ENCODE data around the gene GRWD1.
"Not testable (repeated sequence)": the region's sequence is repeated elsewhere in the genome, so short reads cannot be mapped to it uniquely, and the experiment has no call there.

GRWD1 gene

DNA sequence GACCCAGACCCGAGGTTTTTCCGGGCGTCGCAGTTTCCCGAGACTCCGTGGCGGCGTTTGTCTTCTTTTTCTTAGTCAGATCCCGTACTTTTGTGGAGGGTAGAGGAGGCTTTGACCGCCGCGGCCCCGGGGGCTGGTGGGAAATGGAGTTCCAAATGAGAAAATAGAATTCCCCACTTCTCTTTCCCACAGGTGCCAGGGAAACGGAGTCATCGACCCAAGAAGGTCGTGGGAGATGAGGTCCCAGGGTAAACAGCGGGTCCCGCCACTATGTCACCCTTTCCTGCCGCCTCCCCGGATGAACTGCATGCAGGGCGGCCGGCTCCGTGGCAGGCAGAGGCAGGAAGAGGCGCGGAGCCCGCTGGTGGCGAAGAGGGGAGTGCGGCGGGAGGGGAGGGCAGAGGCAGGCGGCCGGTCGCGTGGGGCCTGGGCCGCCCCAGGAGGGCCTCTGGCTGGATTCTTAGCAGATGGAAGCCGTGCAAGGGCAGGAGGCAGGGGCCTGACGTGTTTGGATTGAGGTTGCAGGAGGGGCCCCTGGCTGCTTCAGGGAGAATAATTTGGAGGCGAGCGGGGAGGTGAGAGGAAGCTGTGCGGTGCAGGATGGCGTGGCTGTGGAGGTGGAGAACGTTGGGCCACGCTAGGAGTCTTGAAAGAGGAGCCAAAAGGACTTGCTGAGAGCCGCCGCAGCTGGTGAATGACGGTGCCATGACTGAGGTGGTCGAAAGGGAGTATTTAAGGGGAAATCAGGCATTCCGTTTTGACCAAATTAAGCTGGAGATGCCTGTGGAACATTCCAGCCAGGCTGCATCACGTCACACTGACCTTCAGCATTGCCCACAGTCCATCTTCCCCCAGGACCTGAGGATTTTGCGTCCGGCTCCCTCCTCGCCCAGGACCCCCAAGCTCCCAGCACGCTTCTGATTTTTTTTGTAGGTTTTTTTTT, 35.0 kb downstream of the GRWD1 start:
- peak in 1 of 2 experiments; percentile 50 for DNase-seq

DNA sequence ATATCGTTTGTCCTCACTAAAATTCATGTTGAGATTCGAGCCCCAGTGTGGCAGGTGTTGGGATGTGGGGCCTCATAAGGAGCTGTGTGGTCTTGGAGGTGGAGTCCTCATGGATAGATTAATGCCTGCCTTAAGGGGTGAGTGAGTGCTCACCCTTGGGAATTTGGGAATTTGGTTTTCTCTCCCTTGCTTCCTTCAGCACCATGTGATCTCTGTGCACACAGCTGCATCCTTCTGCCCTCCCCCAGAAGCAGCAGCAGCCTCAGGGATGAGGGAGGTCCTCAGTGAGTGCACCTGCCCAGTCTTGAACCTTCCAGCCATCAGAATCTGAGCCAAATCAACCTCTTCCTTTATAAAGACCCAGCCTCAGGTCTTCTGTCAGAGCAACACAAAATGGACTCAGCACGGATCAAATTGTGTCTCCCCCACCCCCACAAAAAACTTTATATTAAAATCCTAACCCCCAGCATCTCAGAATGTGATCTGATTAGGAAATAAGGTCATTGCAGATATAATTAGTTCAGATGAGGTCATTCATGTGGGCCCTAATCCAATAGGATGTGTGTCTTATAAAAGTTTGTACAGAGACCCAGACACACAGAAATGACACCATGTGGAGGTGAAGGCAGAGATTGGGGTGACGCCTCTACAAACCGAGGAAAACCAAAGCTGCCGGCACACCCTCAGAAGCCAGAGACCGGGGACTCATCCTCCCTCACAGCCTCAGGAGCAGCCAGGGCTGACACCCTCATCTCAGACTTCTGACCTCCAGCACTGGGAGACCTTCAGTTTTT, 36.3 kb downstream of the GRWD1 start:
- no peak for DNase-seq

DNA sequence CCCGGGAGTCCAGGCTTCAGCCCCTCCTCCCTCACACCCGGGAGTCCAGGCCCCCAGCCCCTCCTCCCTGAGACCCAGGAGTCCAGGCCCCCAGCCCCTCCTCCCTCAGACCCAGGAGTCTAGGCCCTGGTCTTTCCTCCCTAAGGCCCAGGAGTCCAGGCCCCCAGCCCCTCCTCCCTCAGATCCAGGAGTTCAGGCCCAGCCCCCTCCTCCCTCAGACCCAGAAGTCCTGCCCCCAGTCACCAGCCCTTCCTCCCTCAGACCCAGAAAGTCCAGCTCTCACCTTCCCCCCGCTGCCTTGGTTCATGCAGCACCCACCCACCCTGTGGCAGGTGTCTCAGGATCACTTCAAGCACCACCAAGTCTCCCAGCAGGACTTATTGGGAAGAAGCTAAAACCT, 37.5 kb downstream of the GRWD1 start:
- no peak for DNase-seq

DNA sequence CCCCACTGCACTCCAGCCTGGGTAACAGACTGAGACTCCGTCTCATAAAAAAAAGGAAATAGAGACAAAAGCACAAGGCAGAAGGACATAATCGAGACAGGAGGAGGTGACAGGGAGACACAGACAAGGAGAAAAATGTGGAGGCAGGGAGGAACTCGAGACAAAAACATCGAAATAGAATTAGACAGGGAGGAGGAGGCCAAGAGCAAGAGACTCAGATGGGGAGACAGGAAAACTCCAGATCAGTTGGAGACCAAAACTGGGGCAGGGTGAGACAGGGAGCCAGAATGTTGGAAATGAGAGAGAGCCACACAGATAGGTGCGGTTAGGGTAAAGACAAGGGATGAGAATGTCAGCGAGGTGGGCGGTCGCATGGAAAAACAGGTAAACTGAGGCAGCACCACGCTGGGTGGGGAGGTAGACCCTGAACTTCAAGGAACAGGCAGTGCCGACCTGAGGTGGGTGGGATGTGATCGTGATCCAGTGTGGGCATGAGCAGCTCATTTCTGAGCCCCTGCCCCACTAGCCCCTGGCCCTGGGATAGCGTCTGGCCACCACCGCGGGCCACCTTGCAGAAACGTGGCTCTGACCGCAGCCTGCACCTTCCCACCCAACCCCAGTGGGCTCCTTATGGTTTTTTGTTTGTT, 38.6 kb downstream of the GRWD1 start:
- no peak for DNase-seq

GRCh38 chr19:48484931-48485612, 39.3 kb downstream of the GRWD1 start:
- DNase-seq, result no peak

DNA sequence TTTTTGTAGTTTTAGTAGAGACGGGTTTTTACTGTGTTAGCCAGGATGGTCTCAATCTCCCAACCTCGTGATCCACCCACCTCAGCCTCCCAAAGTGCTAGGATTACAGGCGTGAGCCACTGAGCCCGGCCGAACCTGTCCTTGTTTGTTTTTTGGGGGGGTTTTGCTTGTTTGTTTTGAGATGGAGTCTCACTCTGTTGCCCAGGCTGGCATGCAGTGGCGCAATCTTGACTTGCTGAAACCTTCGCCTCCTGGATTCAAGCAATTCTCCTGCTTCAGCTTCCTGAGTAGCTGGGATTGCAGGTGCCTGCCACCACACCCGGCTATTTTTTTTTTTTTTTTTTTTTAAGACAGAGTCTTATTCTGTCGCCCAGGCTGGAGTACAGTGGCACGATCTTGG, 40.9 kb downstream of the GRWD1 start:
- DNase-seq, result not testable (repeated sequence)

DNA sequence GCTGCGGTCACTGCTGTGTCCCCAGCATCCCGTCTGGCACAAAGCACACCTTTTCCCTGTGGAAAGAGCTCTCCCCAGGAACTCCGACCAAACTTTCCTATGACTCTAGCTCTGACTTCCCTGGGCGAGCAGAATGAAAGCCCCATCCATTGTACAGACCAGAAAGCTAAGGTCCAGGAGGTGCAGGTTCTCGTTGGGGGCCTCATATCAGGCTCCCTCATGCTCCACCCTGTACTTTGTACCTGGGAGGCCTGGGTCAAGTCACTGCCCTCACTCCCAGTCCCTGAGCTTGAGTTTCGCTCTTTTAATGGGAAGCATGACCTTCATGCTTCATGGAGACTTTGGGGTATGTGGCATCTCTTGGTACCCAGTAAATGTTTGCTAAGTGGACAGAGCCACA, 41.8 kb downstream of the GRWD1 start:
- no peak for DNase-seq

DNA sequence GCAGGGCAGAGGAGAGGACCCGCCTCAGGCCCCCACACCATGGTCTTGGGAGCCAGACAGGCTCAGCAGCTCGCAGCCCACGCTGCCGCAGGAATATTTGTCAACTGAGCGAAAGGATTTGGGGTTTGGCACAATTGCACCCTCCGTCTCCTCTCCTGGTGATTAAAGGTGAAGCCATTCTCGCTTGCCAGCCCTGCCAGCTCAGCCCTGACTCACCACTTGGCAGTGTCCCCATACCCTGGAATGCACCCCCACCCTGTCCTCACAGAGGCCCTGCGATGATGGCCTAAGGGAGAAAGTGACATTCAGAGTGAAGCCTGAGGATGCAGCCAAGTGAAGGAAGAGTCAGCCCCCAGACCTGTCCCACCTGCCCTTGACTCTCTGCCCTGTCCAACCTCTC, 42.2 kb downstream of the GRWD1 start:
- no peak for DNase-seq

DNA sequence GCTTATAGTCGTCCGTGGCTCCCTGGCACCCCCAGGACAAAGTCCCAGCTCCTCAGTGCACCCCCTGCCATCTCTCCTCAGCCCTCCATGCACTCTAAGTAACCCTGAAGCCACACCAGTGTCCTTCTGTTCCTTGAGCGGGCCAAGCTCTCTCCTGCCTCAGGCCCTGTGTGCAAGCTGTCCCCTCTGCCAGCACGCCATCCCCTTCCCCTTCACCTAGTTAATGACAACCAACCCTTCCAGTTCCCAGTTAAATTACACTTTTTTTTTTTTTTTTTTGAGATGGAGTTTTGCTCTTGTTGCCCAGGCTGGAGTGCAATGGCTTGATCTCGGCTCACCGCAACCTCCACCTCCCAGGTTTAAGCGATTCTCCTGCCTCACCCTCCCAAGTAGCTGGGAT, 42.7 kb downstream of the GRWD1 start:
- DNase-seq, result not testable (repeated sequence)

DNA sequence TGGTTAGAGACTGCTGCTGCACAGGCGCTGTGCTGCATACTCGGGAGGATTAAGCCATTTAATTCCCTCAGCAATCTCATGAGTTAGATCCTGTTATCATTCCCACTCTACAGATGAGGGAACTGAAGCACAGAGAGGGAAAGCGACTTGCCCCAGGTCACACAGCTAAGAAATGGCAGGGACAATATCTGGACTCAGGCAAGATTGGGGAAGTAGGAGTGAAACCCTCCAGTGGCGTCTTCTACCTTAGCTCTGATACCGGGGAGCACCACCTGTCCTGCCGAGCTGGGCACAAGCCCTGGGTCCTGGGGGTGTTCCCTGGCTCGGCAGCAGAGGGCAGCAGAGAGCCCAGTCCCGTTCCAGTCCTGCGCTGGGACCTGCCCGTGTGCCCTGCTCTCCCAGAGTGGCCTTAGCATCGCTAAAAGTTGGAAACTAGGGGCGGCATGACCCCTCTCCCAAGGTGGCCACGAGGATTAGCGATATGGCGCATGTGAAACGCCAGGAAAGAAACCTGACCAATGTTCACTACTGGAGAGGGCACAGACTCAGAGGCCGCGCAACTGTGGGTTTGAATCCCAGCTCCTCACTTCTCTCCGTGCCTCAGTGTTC, 43.9 kb downstream of the GRWD1 start:
- DNase-seq, result peak in 1 of 2 experiments; percentile 9

DNA sequence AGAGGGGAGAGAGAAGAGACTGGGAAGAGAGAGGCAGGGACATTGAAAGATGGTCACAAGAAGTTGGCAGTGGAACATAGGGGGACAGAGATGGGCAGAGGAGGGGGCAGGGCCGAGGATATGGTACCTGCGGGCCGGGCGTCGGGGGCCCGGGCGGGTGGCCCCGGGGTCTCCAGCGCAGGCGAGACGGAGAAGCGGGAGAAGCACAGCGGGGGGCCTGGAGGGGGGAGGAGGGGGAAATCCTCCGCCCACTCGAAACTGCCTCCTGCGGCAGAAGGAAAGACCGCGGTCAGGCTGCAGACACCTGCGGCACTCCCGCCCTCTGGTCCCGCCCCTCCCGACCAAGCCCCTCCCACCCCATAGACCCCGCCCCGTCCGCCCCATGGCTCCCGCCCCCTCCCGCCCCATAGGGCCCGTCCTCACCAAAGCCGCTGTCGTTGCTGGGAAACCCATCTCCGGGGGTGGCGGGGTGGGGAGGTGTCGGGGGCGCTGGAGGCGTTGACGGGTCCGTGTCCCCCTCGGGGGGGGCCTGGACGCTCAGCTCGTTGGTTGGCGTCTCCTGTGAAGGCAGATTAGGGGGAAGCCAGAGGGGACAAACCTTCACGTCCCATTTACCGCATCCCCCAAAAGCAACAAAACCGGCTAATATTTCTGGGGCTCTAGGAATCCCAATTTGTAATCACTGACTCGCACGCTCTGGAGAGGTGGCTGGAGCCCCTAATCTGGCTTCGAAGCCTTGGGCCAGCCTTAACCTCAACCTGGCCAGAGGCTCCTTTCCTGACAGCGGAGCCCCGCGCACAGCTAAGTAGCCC, 45.4 kb downstream of the GRWD1 start:
- DNase-seq, result no peak

DNA sequence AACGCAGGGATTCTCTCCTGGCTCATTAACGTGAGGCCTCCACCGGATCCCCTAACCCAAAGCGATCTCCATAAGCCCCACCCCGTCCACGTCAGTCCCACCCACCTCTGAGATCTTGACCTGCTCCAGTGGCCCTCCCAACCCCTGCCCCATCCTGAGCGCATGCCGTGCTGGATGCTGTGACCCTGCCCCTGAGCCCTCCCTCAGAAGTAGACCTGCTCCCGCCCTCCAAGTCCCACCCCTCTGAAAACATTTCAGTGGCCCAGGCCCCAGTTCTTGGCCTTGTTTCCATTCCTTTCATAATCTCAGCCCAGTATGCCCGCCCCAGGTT, 46.0 kb downstream of the GRWD1 start:
- no peak for DNase-seq

- peak in 1 of 2 experiments; percentile 12 for DNase-seq
Measured at GRCh38 chr19:48492925-48493717, 47.3 kb downstream of the GRWD1 start.

DNA sequence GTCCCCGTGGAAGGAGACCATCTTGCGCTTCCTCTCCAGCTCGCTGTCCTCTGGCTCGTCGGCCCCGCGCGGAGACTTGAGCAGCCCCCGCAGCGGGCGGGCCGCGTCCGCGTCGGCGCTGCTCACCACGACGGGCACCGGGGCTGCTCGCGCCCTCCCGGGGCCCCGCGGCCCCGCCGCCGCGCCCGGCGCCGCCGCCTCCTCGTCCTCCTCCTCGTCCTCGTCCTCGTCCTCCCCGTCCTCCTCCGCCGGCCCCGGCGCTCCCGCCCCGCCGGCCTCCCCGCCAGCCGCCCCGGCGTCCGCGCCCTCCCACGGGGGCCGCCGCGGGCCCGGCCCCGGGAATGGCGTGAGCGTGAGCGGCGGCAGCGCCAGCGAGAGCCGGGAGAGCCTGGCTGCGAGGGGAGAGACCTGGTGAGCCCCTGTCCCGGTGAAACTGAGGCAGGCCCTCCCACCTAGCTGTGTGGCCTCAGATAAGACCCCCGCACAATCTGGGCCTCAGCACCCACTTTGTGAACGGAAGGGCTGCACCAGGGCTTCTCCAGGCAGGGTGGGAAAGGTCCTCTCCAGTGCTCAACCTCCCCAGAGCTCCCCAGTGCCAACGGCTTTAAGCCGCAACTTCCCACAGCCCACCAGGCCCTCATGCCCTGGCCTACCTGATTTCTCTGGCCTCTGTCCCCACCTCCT, 48.1 kb downstream of the GRWD1 start:
- DNase-seq, result no peak

DNA sequence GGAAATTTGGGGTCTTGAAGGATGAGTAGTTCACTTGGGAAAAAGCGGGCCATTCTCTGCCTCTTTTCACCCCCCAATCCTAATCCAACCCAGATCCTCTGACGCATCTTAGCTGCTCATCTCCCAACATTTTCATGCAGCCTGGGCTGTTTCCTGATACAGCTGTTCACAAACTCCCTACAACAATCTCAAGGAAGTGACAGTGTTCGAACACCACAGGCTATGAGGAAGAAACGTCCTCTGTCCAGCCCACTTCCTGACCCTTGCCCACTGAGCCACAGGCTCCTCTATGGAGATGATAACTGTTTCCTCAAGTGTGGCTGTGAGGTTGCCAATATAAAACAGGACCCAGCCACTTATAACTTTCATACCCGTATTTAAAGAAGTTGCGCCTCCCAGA, 49.6 kb downstream of the GRWD1 start:
- no peak for DNase-seq

DNA sequence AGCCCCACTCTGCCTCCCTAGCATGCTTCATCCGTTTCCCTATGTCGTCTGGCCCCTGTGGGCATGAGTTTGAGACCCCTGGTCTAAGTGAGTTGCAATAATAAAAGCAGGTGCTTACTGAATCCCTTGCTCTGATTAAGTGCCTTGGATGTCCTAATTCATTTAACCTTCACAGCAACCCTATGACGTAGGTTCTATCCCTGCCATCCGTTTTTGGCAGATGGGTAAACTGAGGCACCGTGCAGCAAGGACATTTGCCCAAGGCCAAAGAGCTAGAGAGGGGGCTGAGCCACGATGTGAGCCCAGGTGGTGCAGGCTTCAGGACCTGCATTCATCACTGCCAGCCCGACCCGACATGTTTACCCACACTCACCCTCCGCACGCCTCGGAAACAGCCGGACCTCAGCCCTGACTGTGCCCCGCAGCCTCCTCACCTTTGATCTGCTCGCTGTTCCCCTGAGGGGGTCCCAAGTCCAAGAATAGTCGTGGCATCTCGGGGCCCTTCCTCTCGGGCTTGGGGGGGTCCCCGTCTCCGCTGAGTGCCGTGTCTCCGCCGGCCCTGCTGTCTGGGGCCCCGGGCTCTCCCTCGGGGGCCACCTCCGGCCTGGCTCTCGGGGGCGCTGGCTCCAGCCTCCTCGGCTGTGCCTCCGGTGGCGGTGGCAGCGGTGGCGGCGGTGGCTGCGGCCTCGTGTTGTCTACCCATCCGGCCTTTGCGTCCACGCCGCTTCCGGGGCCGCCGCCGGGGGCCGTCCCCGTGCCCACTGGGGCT, 51.4 kb downstream of the GRWD1 start:
- DNase-seq, result no peak

DNA sequence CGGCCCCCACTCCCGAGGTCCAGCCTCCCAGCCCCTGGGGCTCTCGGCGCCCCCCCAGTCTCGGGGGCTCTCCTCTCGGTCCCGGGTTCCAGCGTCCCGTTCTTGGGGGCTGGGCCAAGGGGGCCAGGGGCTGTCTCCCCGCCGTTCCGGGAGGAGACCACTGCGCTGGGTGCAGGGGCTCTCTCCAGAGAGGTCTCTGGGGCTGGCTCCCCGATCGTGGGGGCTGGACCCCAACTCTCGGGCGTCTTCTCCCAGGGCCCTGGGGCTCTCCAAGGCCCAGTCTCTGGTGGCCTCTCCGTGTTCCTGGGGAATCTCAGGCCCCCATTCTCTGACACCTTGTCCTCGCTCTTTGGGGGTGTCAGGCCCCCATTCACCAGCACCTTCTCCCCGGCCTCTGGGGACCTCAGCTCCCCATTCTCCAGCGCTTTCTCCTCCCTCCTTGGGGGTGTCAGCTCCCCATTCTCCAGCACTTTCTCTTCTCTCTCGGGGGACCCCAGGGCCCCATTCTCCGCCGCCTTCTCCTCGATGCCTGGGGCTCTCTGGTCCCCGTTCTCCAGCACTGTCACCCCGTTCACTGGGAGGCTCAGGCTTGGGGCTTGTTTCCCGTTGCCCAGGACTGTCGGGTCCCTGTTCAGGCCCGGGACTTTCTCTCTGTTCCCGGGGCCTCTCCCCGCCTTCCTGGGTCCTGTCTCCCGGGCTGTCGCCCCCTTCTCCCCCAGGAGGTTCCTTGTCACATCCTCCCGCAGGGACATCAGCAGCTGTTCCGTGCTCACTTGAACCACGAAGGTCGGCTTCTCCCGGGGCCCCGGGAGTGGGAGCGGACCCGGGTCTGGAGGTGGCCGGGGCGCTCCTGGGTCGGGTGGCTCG, 52.2 kb downstream of the GRWD1 start:
- no peak for DNase-seq

- DNase-seq, result no peak
Measured at GRCh38 chr19:48498595-48499311, 53.0 kb downstream of the GRWD1 start.

All from cerebellar nuclear complex (tissue), 1 donor.